HEK293T (cell line): ENCODE measurements around the gene FCER2.

Source experiments
- CTCF ChIA-PET: fragments of 350-600 bp; formaldehyde crosslinking; extraction: SDS; loops from one replicate; lab custom pipeline; 2021; ENCODE audit warnings: antibody characterized with exemption, inconsistent platforms; lab: Yijun Ruan, JAX
- POLR2A ChIA-PET: fragments of 350-600 bp; formaldehyde crosslinking; extraction: SDS; loops from one replicate; lab custom pipeline; 2020; ENCODE audit warnings: antibody characterized with exemption, inconsistent platforms; lab: Yijun Ruan, JAX
- DNase-seq: peaks from one replicate; pipeline ENCODE4 v3.0.0; 2012; ENCODE audit warnings: mixed read lengths; ENCODE audit errors: extremely low spot score
- ARNT ChIP-seq: fragments of 450-650 bp; IDR thresholded peaks from 2 replicates; pipeline ENCODE4 v1.6.1; 2017; ENCODE audit warnings: mild to moderate bottlenecking
- BHLHE40 ChIP-seq: fragments of 450-650 bp; IDR thresholded peaks from 2 replicates; pipeline ENCODE4 v1.6.1; 2016; ENCODE audit warnings: mild to moderate bottlenecking, moderate library complexity, borderline replicate concordance
- CTBP1 ChIP-seq: fragments of 450-650 bp; IDR thresholded peaks from 2 replicates; pipeline ENCODE4 v1.6.1; 2016; ENCODE audit warnings: borderline replicate concordance
- ELF4 ChIP-seq: fragments of 450-650 bp; IDR thresholded peaks from 2 replicates; pipeline ENCODE4 v1.6.1; 2017; ENCODE audit warnings: antibody characterized with exemption
- FOXA1 ChIP-seq: fragments of 450-650 bp; IDR thresholded peaks from 2 replicates; pipeline ENCODE4 v1.6.1; 2016; ENCODE audit warnings: mild to moderate bottlenecking
- FOXK2 ChIP-seq: fragments of 450-650 bp; IDR thresholded peaks from 2 replicates; pipeline ENCODE4 v1.6.1; 2016; ENCODE audit warnings: mild to moderate bottlenecking
- FOXM1 ChIP-seq: fragments of 450-650 bp; IDR thresholded peaks from 2 replicates; pipeline ENCODE4 v1.6.1; 2017; ENCODE audit warnings: mild to moderate bottlenecking, borderline replicate concordance
- HDGF ChIP-seq: fragments of 450-650 bp; IDR thresholded peaks from 2 replicates; pipeline ENCODE4 v1.6.1; 2017; ENCODE audit warnings: antibody characterized with exemption, borderline replicate concordance
- L3MBTL2 ChIP-seq: fragments of 450-650 bp; conservative IDR thresholded peaks from 2 replicates; pipeline ENCODE4 v1.6.1; 2016; ENCODE audit warnings: mild to moderate bottlenecking
- LEF1 ChIP-seq: fragments of 450-650 bp; IDR thresholded peaks from 2 replicates; pipeline ENCODE4 v1.6.1; 2017; ENCODE audit warnings: mild to moderate bottlenecking, borderline replicate concordance
- NFRKB ChIP-seq: fragments of 450-650 bp; IDR thresholded peaks from 2 replicates; pipeline ENCODE4 v1.6.1; 2016; ENCODE audit warnings: mild to moderate bottlenecking, moderate library complexity
- SP1 ChIP-seq: fragments of 450-650 bp; IDR thresholded peaks from 2 replicates; pipeline ENCODE4 v1.6.1; 2017
- SUZ12 ChIP-seq: fragments of 450-650 bp; IDR thresholded peaks from 2 replicates; pipeline ENCODE4 v1.6.1; 2016; ENCODE audit warnings: mild to moderate bottlenecking
- TARDBP ChIP-seq: fragments of 450-650 bp; IDR thresholded peaks from 2 replicates; pipeline ENCODE4 v1.6.1; 2016
- ZNF384 ChIP-seq: fragments of 450-650 bp; IDR thresholded peaks from 2 replicates; pipeline ENCODE4 v1.6.1; 2016
- TF ChIP-seq, protein P1 (sequence below): fragments of 450-650 bp; IDR thresholded peaks from 2 replicates; pipeline ENCODE4 v1.6.1; 2016

FCER2 gene

DNA sequence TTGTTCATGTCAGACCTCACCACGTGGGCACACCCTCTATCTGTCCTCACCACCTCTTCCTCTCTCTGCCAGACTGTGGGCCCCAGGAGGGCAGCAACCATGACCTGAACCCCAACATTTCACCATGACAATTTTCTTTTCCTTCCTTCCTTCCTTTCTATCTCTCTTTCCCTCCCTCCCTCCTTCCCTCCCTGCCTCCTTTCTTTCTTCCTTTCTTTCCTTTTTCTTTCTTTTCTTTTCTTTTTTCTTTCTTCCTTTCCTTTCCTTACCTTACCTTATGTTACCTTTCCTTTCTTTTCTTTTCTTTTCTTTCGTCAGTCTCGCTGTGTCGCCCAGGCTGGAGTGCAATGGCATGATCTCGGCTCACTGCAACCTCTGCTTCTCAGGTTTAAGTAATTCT lies 8.7 kb upstream of the FCER2 start:
- TF ChIP-seq CTBP1 = no peak
- no peak for TF ChIP-seq SUZ12
- no peak for TF ChIP-seq TARDBP
- no peak for TF ChIP-seq ARNT
- TF ChIP-seq ELF4 = no peak
- no peak for TF ChIP-seq SP1
- no peak for TF ChIP-seq L3MBTL2
- TF ChIP-seq ZNF384 = no peak
- TF ChIP-seq FOXM1 = no peak
- no peak for TF ChIP-seq HDGF
- TF ChIP-seq, protein P1, sequence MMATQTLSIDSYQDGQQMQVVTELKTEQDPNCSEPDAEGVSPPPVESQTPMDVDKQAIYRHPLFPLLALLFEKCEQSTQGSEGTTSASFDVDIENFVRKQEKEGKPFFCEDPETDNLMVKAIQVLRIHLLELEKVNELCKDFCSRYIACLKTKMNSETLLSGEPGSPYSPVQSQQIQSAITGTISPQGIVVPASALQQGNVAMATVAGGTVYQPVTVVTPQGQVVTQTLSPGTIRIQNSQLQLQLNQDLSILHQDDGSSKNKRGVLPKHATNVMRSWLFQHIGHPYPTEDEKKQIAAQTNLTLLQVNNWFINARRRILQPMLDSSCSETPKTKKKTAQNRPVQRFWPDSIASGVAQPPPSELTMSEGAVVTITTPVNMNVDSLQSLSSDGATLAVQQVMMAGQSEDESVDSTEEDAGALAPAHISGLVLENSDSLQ = no peak
- no peak for TF ChIP-seq BHLHE40
- TF ChIP-seq NFRKB = no peak
- TF ChIP-seq FOXA1 = no peak
- CTCF ChIA-PET = no interaction called here

DNA sequence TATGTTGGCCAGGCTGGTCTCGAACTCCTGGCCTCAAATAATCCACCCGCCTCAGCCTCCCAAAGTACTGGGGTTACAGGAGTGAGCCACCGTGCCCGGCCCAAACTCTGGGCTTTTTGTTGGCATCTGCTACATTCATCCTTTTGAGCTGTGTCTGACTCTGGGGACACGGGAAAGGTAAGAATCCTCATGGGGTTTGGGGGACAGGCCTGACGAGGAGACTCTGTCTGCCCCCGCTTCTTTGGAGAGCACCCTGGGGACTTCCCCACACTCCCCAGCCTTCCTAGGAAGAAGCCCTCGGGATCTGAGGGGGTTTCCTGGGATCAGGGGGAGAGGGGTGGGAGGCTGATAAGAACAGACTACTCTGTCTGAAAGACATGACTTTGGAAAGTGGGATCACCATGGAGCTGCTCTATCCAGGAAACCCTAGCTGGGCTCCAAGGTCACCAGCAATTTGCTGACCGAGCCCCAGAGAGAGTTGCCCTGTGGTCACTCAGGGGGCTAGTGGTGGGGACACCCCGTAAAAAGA lies 8.1 kb upstream of the FCER2 start:
- TF ChIP-seq HDGF = no peak
- TF ChIP-seq FOXA1 = no peak
- CTCF ChIA-PET = no interaction called here
- no peak for DNase-seq
- POLR2A ChIA-PET = no interaction called here

More for the DNA sequence above, 8.7 kb upstream of the FCER2 start:
- POLR2A ChIA-PET = no interaction called here
- DNase-seq = no peak

DNA sequence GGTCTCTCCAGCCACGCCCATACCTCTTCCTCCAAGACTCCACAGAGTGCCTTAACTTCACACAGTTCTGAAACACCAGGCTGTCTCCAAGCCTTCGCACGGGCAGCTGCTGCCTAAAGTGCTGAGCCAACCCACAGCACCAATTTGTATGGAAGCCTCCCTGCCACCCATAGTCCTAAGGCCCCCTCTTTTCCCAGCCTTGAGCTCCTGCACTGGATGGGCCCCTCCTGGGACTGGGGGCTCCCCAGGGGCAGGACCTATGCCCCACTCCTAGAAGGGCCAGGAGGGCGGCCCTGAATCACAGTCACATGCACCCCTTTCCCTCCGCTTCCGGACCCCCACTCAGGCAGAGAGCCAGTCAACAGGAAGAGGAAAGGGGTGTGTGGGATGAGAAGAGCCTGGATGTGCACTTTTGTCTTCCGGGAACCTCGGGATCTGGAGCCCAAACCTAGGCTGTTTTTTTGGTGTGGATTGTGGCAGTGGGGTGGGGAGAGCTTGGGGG lies 5.1 kb upstream of the FCER2 start:
- no peak for DNase-seq
- POLR2A ChIA-PET = no interaction called here
- CTCF ChIA-PET = no interaction called here
- TF ChIP-seq FOXK2 (no peak), ZNF384 (no peak), FOXA1 (no peak), LEF1 (no peak), BHLHE40 (no peak), CTBP1 (no peak), ARNT (no peak), ELF4 (no peak), TARDBP (no peak), SUZ12 (no peak), SP1 (no peak), NFRKB (no peak), HDGF (no peak), L3MBTL2 (no peak), FOXM1 (no peak)
- TF ChIP-seq, protein P1 = no peak

DNA sequence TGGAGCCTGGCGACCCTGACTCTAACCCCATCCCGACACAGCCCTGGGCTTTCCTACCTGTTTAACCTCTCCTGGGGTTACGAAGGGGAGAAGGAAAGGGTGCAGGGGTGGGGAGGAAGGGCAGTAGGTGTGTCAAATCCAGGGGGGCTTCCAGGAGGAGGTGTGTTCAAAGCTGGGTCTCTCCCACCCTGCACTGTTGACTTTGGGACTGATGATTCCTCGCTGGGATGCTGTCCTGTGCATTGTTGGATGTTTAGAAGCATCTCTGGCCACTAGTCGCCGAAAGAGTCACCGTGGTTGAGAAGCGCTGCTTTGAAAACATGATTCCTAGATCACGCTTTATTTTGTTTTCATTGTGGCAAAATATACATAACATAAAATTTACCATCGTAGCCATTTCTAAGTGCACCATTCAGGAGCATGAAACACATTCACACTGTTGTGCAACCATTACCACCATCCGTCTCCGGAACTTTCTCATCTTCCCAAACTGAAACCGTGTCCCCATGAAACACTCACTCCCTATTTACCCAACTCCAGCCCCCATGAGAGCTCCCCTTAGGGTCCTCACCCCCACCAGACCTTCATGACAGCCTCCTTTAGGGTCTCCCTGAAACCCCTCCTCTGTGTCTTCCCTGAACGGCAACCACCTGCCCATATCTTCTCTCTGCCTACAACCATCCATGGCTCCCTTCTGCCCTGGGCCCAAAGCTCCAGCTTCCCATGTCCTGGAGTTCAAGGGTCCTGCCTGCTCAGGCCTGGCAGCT lies 4.4 kb upstream of the FCER2 start:
- ChIA-PET CTCF (no interaction called here), POLR2A (no interaction called here)
- no peak for TF ChIP-seq SUZ12
- TF ChIP-seq BHLHE40 = no peak
- DNase-seq = no peak

DNA sequence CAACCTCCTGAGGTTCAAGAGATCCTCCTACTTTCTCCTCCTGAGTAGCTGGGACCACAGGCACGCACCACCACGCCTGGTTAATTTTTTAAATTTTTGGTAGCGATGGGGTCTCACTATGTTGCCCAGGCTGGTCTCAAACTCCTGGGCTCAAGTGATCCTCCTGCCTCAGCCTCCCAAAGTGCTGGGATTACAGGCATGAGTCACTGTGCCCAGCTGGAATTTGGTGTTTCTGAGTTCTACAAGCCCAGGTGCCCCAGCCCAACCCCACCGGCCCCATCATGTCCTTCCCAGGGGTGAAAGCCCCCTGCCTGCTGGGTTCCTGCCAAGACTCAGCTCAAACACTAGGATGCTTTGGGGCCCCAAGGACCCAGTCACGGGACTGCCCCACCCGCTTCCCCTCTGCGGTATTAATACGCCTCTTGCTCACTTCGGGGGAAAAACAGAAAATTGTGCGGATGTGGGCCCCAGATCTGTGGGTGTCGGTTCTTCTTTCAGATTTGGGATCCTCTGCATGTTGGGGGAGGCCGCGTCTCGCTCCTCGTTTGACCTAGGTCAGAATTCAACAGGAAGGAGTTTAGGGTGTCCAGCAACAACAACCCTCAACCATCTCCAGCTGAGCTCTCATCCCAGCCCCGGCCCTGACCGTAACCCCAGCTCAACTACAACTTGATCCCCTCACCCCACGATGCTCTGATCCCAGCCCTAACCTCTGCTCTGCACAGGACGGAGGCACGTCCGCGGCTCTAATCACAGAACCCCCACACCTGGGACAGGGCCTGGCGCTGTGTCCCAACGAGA lies 3.7 kb upstream of the FCER2 start:
- POLR2A ChIA-PET = no interaction called here
- no peak for DNase-seq
- CTCF ChIA-PET = no interaction called here
- no peak for TF ChIP-seq FOXA1
- no peak for TF ChIP-seq BHLHE40
- no peak for TF ChIP-seq TARDBP
- no peak for TF ChIP-seq SUZ12
- TF ChIP-seq LEF1 = no peak
- no peak for TF ChIP-seq HDGF
- TF ChIP-seq FOXK2 = no peak
- no peak for TF ChIP-seq ZNF384
- TF ChIP-seq CTBP1 = no peak
- no peak for TF ChIP-seq ELF4
- no peak for TF ChIP-seq FOXM1
- TF ChIP-seq NFRKB = no peak
- no peak for TF ChIP-seq SP1
- TF ChIP-seq ARNT = no peak

DNA sequence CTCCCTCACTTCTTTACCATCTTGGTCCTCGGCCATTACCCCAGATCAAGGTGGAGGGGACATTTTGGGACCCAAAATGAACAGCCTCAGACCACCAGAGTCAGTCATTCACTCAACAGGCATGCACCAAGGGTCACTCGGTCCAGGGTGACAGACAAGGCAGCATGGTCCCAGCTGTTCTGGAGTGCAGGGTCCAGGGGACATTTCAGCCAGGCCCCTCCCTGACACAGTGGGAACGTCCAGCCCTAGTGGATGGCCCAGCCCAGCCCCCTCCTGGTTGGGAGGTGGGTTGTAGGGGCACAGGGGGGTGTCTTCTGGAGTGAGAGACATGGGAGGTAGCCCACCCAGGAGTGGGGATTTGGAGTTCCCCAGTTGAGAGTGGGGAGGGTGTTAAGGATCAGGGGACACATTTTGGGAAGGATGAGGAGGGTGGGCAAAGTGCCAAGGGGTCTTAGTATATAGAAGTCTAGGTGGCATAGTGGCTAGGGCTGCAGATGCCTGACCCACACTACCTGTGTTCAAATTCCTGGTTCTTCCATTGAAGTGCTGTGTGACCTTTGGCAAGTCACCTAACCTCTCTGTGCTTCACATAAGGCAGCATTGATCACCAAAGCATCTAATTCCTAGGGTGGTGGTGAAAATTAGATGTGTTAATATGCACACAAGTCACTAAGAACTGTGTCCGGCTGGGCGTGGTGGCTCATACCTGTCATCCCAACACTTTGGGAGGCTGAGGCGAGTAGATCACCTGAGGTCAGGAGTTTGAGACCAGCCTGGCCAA lies 2.5 kb upstream of the FCER2 start:
- ChIA-PET POLR2A (no interaction called here), CTCF (interaction anchor here (0.7 kb wide), 1 partner anchor 60 kb away, joined by 3 read pairs; no protein-coding TSS in a partner anchor)
- TF ChIP-seq FOXM1 (no peak), L3MBTL2 (no peak)
- no peak for DNase-seq
